ENCODE results near the gene CHN2.

The CHN2 gene

GRCh38 chr7:29319719-29320521 is 125.3 kb downstream of the CHN2 start:
- no peaks in the 10 kb centered on the region for H3K36me3 ChIP-seq
- no peak overlapping the region for H3K4me3 ChIP-seq (ENCODE audit: low read depth, low read length)
- DNase-seq, result no peak
- H3K9me3 ChIP-seq (ENCODE audit: severe bottlenecking), result no peaks in the 10 kb centered on the region
- H3K27ac ChIP-seq, result no peak overlapping the region
- H3K27me3 ChIP-seq (ENCODE audit: insufficient read depth, low read depth, severe bottlenecking), result no peaks in the 10 kb centered on the region
- no peak for TF ChIP-seq CTCF (IDR thresholded peaks at IDR 0.05; ENCODE audit: low read depth, low read length)

- TF ChIP-seq CTCF (IDR thresholded peaks at IDR 0.05; ENCODE audit: low read depth, low read length), result no peak
- Histone ChIP-seq H3K27ac (no peak overlapping the region), H3K27me3 (ENCODE audit: insufficient read depth, low read depth, severe bottlenecking) (no peaks in the 10 kb centered on the region), H3K4me3 (ENCODE audit: low read depth, low read length) (no peak overlapping the region), H3K36me3 (no peaks in the 10 kb centered on the region), H3K9me3 (ENCODE audit: severe bottlenecking) (no peaks in the 10 kb centered on the region)
- DNase-seq, result no peak
Observed at GRCh38 chr7:29320577-29320976, 126.0 kb downstream of the CHN2 start.

- no peaks in the 10 kb centered on the region for H3K27me3 ChIP-seq (ENCODE audit: insufficient read depth, low read depth, severe bottlenecking)
- no peak for DNase-seq
- no peak overlapping the region for H3K27ac ChIP-seq
- H3K36me3 ChIP-seq, result no peaks in the 10 kb centered on the region
- H3K4me3 ChIP-seq (ENCODE audit: low read depth, low read length), result no peak overlapping the region
- no peak for TF ChIP-seq CTCF (IDR thresholded peaks at IDR 0.05; ENCODE audit: low read depth, low read length)
- H3K9me3 ChIP-seq (ENCODE audit: severe bottlenecking), result no peaks in the 10 kb centered on the region
Observed at GRCh38 chr7:29322023-29322712, 127.6 kb downstream of the CHN2 start.

- no peak for DNase-seq
- Histone ChIP-seq H3K27ac (no peak overlapping the region), H3K4me3 (ENCODE audit: low read depth, low read length) (no peak overlapping the region), H3K9me3 (ENCODE audit: severe bottlenecking) (no peaks in the 10 kb centered on the region), H3K27me3 (ENCODE audit: insufficient read depth, low read depth, severe bottlenecking) (no peaks in the 10 kb centered on the region), H3K36me3 (no peaks in the 10 kb centered on the region)
- TF ChIP-seq CTCF (IDR thresholded peaks at IDR 0.05; ENCODE audit: low read depth, low read length), result no peak
Observed at GRCh38 chr7:29325476-29325875, 130.9 kb downstream of the CHN2 start.

- TF ChIP-seq CTCF (IDR thresholded peaks at IDR 0.05; ENCODE audit: low read depth, low read length), result no peak
- no peaks in the 10 kb centered on the region for H3K27me3 ChIP-seq (ENCODE audit: insufficient read depth, low read depth, severe bottlenecking)
- H3K9me3 ChIP-seq (ENCODE audit: severe bottlenecking), result no peaks in the 10 kb centered on the region
- H3K36me3 ChIP-seq, result no peaks in the 10 kb centered on the region
- H3K4me3 ChIP-seq (ENCODE audit: low read depth, low read length), result no peak overlapping the region
- DNase-seq, result no peak
- no peak overlapping the region for H3K27ac ChIP-seq
Observed at GRCh38 chr7:29326864-29327263, 132.3 kb downstream of the CHN2 start.

All from WERI-Rb-1 (cell line).